Omental fat pad (tissue), 4 donors: ENCODE results near the gene CAMK2D. TPM values are rescaled to one million over a fixed set of nuclear protein-coding genes. Genes with fewer than 3 reads are reported as not detected.

Source experiments
- ATAC-seq: fragments of 150-250 bp; one replicate; pipeline ENCODE4 v1.9.1; 2016; ENCODE audit warnings: mild to moderate bottlenecking, moderate library complexity; ENCODE audit not compliant: low FRiP score
- DNase-seq: peaks from one replicate; pipeline ENCODE4 v3.0.0-alpha.2; 2019; ENCODE audit warnings: low spot score
- CTCF ChIP-seq, 3 donors: fragments of 450-650 bp; IDR thresholded peaks; one replicate each; pipeline ENCODE4 v1.5.1; 2016 to 2017; ENCODE audit warnings: antibody characterized with exemption in 3 of 3, mild to moderate bottlenecking in 3 of 3, moderate library complexity in 2 of 3
- total RNA-seq, 4 donors: library from RNA; depleted of rRNA; stranded (reverse); fragments of >200 nt; gene quantifications; one replicate each; pipeline ENCODE4 v1.1.0, GENCODE V29; 2016

The CAMK2D gene
- total RNA-seq, 4 donors from 2014 or later: 78.7 to 86.1 (median 83.2) TPM

- ATAC-seq: no peak
- DNase-seq: no peak
- TF ChIP-seq CTCF (IDR thresholded peaks at IDR 0.05): no peak
Measured at GRCh38 chr4:113627321-113627720, 134.2 kb downstream of the CAMK2D start.

- ATAC-seq (no peak), DNase-seq (no peak)
- TF ChIP-seq CTCF (IDR thresholded peaks at IDR 0.05): no peak
Measured at GRCh38 chr4:113625902-113626301, 135.6 kb downstream of the CAMK2D start.

- DNase-seq: no peak
- TF ChIP-seq CTCF (IDR thresholded peaks at IDR 0.05): no peak
Measured at GRCh38 chr4:113623274-113623894, 138.2 kb downstream of the CAMK2D start.

GRCh38 chr4:113621633-113622032 lies 139.9 kb downstream of the CAMK2D start:
- DNase-seq: no peak
- TF ChIP-seq CTCF (IDR thresholded peaks at IDR 0.05): no peak
- no peak for ATAC-seq

More at GRCh38 chr4:113623274-113623894, 138.2 kb downstream of the CAMK2D start:
- ATAC-seq: no peak

GRCh38 chr4:113620032-113620431 lies 141.5 kb downstream of the CAMK2D start:
- ATAC-seq (no peak), DNase-seq (no peak)
- TF ChIP-seq CTCF (IDR thresholded peaks at IDR 0.05): no peak

- ATAC-seq: no peak
- DNase-seq: no peak
- TF ChIP-seq CTCF (IDR thresholded peaks at IDR 0.05): no peak
Measured at GRCh38 chr4:113619526-113619925, 142.0 kb downstream of the CAMK2D start.

- ATAC-seq: no peak
Measured at GRCh38 chr4:113618205-113618604, 143.3 kb downstream of the CAMK2D start.

More at GRCh38 chr4:113618205-113618604, 143.3 kb downstream of the CAMK2D start:
- no peak for DNase-seq
- no peak for TF ChIP-seq CTCF (IDR thresholded peaks at IDR 0.05)
